SU-DHL-6 (cell line): ENCODE data around the gene SLC23A1.

ENCODE experiments used
- H2AFZ ChIP-seq: fragments of 200-600 bp; sonication (generic); 2 replicates; pipeline ENCODE4 v1.6.1; 2014; ENCODE audit warnings: low read depth, mild to moderate bottlenecking, moderate library complexity, mixed read lengths, antibody characterized with exemption, low read length; ENCODE audit not compliant: severe bottlenecking
- H3F3A ChIP-seq: fragments of 200-600 bp; shearing (Covaris generic); 2 replicates; pipeline ENCODE4 v1.6.0; 2016; ENCODE audit warnings: antibody characterized with exemption, mild to moderate bottlenecking; ENCODE audit not compliant: insufficient read depth
- H3K27ac ChIP-seq: fragments of 200-600 bp; sonication (generic); 2 replicates; pipeline ENCODE4 v1.5.1; 2016; ENCODE audit warnings: low read depth, mild to moderate bottlenecking, low read length, moderate library complexity, mixed read lengths
- H3K27me3 ChIP-seq: fragments of 200-600 bp; sonication (generic), shearing (Covaris generic); 2 replicates; pipeline ENCODE4 v1.6.0; 2014; ENCODE audit warnings: mild to moderate bottlenecking, low read length
- H3K36me3 ChIP-seq: fragments of 200-600 bp; sonication (generic); 2 replicates; pipeline ENCODE4 v1.6.1; 2014; ENCODE audit warnings: mild to moderate bottlenecking, low read length, mixed read lengths
- H3K4me2 ChIP-seq: fragments of 300-600, 200-600 bp; shearing (Covaris generic), sonication (generic); 2 replicates; pipeline ENCODE4 v1.6.0; 2014; ENCODE audit warnings: low read length, low read depth, mild to moderate bottlenecking; ENCODE audit not compliant: poor library complexity, severe bottlenecking
- H3K4me3 ChIP-seq: fragments of 200-600 bp; sonication (generic); 2 replicates; pipeline ENCODE4 v1.5.1; 2014; ENCODE audit warnings: antibody characterized with exemption, low read length, mild to moderate bottlenecking, mixed read lengths; ENCODE audit not compliant: insufficient read depth, poor library complexity, severe bottlenecking
- H3K79me2 ChIP-seq: fragments of 200-600 bp; sonication (generic); 2 replicates; pipeline ENCODE4 v1.6.1; 2014; ENCODE audit warnings: mild to moderate bottlenecking, low read length, moderate library complexity; ENCODE audit not compliant: insufficient read depth
- H3K9ac ChIP-seq: fragments of 200-600 bp; sonication (generic); 2 replicates; pipeline ENCODE4 v1.7.0; 2014; ENCODE audit warnings: mild to moderate bottlenecking, low read length
- H3K9me2 ChIP-seq: fragments of 200-600 bp; sonication (generic); replicated peaks from 2 replicates; pipeline ENCODE4 v1.6.1; 2014; ENCODE audit warnings: low read length; ENCODE audit not compliant: insufficient read depth
- H3K9me3 ChIP-seq: fragments of 200-600 bp; sonication (generic); 2 replicates; pipeline ENCODE4 v1.6.1; 2014; ENCODE audit warnings: low read length, mixed read lengths; ENCODE audit not compliant: insufficient read depth
- H4K20me1 ChIP-seq: fragments of 200-600 bp; sonication (generic); 2 replicates; pipeline ENCODE4 v1.6.1; 2014; ENCODE audit warnings: low read depth, mild to moderate bottlenecking, antibody characterized with exemption, low read length, moderate library complexity, mixed read lengths
- EZH2phosphoT487 ChIP-seq: fragments of 200-600 bp; sonication (generic), shearing (Covaris generic); conservative IDR thresholded peaks from 2 replicates; pipeline ENCODE4 v1.6.1; 2018; ENCODE audit warnings: mild to moderate bottlenecking, antibody characterized with exemption, low read length, moderate library complexity, mixed read lengths
- TF ChIP-seq, protein P1 (sequence below): fragments of 200-600 bp; sonication (generic); IDR thresholded peaks from one replicate; pipeline ENCODE4 v1.5.1; 2017; ENCODE audit warnings: antibody characterized with exemption, mild to moderate bottlenecking, low read length, moderate library complexity; ENCODE audit not compliant: insufficient read depth, poor library complexity, severe bottlenecking

SLC23A1 gene

DNA sequence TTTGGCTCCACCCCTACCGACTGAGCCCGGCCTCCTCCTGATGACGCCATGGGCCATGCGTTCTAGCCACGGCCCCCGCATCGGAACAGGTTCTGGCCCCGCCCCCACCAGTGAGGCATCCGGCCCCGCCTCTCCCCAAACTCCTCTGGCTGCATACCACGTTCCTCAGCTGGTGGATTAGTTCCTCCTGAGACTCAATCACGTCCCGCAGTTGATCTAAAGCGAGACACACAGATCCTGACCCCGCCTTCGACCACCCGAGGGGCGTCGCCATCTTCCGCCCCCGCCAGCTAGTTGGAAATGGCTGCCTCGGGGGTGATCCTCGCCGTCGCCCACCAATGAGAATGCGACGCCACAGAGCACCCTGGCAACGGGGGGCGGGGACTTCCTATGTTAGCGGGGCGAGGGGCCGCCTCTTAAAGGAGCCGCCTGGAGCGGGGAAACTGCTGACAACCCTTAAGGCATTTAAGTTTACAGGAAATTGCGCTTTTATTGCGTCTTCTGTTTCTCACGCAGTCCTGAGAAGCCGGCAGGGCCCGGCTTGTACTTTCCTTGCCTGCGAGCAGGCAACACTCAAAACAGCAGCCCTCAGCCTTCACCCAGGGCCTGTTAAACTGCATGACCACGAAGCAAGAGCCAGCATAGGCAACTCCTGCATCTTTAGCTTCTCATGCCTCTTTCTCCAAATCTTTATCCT, 20.8 kb upstream of the SLC23A1 start, which contains the start of gene SPATA24:
SPATA24 (minus strand) TSS at position 303 of the 697 bp plus-strand sequence; CDS start at position 274, 29 bp downstream.
- no peaks in the 10 kb centered on the region for H3K79me2 ChIP-seq
- H3K27ac ChIP-seq: peak within 1 kb of the TSS; percentile 87

DNA sequence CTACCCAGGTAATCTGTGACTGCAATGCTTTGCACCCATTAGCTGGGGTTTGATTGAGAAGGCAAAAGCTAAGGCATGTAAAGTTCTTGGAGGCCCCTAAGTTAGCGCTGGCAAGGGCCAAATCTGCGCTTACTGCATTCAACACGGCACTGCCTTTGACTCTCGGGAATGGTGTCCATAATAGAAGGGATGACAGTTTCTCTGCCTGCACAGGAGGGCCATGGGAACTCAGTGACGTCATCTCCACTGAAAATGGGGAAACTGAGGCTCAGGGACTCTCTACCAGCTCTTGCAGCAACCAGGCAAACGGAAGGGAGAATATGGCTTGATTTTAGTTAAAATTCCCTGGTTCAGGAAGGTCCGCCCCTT, 20.3 kb upstream of the SLC23A1 start:
- Histone ChIP-seq H3K79me2 (no peaks in the 10 kb centered on the region), H3K9ac (peak overlapping the region; percentile 56), H3K4me2 (peak overlapping the region; percentile 77), H3K36me3 (no peaks in the 10 kb centered on the region), H3K9me2 (no peaks in the 10 kb centered on the region), H3K9me3 (no peaks in the 10 kb centered on the region), H3K27ac (peak overlapping the region; percentile 87), H3K4me3 (peak overlapping the region; percentile 59), H3K27me3 (no peaks in the 10 kb centered on the region), H4K20me1 (no peaks in the 10 kb centered on the region), H2AFZ (peak overlapping the region; percentile 97), H3F3A (peaks cover 6% of the 10 kb centered on the region)
- TF ChIP-seq EZH2phosphoT487: no peak
- TF ChIP-seq, protein P1, sequence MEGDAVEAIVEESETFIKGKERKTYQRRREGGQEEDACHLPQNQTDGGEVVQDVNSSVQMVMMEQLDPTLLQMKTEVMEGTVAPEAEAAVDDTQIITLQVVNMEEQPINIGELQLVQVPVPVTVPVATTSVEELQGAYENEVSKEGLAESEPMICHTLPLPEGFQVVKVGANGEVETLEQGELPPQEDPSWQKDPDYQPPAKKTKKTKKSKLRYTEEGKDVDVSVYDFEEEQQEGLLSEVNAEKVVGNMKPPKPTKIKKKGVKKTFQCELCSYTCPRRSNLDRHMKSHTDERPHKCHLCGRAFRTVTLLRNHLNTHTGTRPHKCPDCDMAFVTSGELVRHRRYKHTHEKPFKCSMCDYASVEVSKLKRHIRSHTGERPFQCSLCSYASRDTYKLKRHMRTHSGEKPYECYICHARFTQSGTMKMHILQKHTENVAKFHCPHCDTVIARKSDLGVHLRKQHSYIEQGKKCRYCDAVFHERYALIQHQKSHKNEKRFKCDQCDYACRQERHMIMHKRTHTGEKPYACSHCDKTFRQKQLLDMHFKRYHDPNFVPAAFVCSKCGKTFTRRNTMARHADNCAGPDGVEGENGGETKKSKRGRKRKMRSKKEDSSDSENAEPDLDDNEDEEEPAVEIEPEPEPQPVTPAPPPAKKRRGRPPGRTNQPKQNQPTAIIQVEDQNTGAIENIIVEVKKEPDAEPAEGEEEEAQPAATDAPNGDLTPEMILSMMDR: no peak

More for the DNA sequence above, 20.8 kb upstream of the SLC23A1 start, which contains the start of gene SPATA24:
- Histone ChIP-seq H3K27me3 (no peaks in the 10 kb centered on the region), H3K36me3 (no peaks in the 10 kb centered on the region), H4K20me1 (no peaks in the 10 kb centered on the region), H2AFZ (peak within 1 kb of the TSS; percentile 97), H3K4me3 (peak within 1 kb of the TSS; percentile 59), H3K9ac (peak within 1 kb of the TSS; percentile 56), H3F3A (peaks cover 6% of the 10 kb centered on the region), H3K9me2 (no peaks in the 10 kb centered on the region), H3K9me3 (no peaks in the 10 kb centered on the region), H3K4me2 (peak within 1 kb of the TSS; percentile 77)
- TF ChIP-seq, protein P1: no peak
- TF ChIP-seq EZH2phosphoT487: no peak

DNA sequence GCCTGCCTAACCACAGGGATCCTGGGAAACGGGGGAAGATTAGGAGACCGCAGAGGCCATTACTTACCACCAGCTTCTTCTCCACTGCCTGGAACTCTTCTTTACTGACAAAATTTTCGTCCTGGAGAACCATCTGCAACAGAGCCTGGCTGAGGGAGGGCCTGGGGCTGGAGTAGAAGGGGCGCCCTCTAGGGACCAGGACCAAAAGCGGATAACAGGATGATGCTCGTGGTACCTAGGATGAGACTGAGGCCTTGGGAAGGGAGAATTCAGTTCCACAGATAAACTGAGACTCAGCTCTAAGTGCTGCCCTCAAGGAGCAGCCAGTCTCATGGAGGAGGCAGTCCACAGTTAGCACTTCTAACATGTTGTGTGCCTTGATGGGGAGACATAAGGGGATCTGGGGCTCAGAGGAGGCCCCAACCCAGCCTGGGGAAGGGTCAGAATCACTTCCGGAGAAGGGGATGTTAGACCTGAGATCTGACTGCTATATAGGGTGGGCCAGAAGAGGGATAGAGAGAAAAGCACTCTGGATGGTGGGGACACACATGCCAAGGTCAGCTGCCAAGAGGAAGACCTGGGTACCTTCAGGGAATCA, 19.6 kb upstream of the SLC23A1 start:
- no peaks in the 10 kb centered on the region for H3K9me3 ChIP-seq
- peaks cover 6% of the 10 kb centered on the region for H3F3A ChIP-seq
- H2AFZ ChIP-seq: no peak overlapping the region
- H3K79me2 ChIP-seq: no peaks in the 10 kb centered on the region
- TF ChIP-seq, protein P1: peak; percentile 80
- no peak for TF ChIP-seq EZH2phosphoT487
- no peaks in the 10 kb centered on the region for H3K9me2 ChIP-seq
- H3K27me3 ChIP-seq: no peaks in the 10 kb centered on the region
- no peak overlapping the region for H3K9ac ChIP-seq
- peak overlapping the region; percentile 77 for H3K4me2 ChIP-seq
- H3K27ac ChIP-seq: 0 out of 2 replicates have a peak overlapping the region, but pooled peaks have one; percentile 87
- H3K4me3 ChIP-seq: peak overlapping the region; percentile 59
- no peaks in the 10 kb centered on the region for H4K20me1 ChIP-seq
- no peaks in the 10 kb centered on the region for H3K36me3 ChIP-seq
